ENCODE results near the gene USP33.
"Not testable (repeated sequence)": the region's sequence is repeated elsewhere in the genome, so short reads cannot be mapped to it uniquely, and the experiment has no call there.

Gene USP33

DNA sequence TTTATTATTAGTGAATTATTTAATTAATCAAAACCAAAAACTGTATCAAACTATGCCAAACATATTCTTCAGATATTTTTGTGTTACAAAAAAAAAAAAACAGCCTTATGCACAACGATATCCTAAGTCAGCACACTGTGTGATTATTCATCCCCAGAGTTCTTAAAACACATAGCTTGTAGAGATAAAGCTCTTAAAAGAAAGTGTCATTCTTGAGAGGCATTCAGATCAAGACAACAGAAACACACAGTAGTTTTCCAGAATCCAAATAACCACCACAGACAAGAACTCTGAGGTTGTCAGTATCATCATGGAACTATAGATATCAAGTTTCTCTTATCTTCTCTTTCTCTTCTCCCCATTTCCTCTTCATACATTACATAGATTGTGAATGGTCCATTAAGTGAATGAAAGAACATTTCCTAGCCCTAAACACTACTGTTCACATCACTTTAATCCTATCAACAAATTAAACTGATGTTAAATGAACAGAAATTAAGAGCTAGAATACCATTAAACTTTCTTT is 90.7 kb downstream of the USP33 start:
- no peak for DNase-seq

DNA sequence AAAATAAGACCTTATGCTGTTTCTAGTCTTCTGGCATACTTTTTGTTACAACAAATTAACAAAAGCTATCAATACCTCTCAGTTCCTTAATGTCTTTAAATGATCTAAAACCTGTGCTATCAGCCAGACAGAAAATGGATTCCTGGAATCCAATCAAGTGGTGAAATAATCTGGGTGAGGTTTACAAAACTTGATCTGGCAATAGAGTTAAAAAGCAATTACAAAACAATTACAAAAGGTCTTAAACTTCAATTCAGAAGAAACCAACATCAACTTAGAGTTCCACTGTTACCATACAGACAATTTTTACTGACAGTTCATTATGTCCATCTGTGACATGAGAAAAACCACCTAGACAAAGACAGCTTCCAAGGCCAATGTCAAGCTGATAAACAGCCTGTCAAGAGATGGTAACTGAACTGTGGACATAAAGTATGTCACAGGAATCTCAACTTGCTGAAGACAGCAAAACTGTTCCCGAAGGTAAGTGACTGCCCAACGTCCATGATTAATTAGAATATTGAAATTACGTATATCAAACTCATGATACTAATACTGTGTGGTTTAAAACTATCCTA is 94.6 kb downstream of the USP33 start:
- no peak for DNase-seq

GRCh38 chr1:77661696-77662095 is 98.0 kb downstream of the USP33 start:
- no peak for DNase-seq

- no peak for DNase-seq
Observed at GRCh38 chr1:77659879-77660593, 99.6 kb downstream of the USP33 start.

- DNase-seq: no peak
Observed at GRCh38 chr1:77658271-77658670, 101.4 kb downstream of the USP33 start.

DNA sequence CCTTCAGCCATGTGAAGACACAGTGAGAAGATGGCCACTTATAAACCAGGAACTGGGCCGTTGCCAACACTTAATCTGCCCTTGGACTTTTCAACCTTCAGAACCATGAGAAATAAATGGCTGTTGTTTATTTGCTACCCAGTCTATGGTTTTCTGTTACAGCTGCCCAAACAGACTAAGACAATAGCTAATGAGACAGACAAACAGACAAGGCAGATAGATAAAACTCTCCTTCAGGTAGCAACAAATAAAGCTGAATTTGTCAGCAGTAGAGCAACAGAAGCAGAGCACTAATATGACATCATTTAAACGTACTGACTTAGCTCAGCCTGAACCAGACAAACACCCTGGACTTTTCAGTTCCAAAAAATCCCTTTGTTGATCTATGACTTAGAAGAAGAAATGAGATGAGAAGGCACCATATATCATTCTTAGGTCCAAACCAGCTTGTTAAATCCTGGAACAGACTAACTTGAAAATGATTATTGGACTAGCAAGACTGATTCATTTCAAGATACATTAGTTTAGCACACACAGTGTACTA is 104.1 kb downstream of the USP33 start:
- no peak for DNase-seq

DNA sequence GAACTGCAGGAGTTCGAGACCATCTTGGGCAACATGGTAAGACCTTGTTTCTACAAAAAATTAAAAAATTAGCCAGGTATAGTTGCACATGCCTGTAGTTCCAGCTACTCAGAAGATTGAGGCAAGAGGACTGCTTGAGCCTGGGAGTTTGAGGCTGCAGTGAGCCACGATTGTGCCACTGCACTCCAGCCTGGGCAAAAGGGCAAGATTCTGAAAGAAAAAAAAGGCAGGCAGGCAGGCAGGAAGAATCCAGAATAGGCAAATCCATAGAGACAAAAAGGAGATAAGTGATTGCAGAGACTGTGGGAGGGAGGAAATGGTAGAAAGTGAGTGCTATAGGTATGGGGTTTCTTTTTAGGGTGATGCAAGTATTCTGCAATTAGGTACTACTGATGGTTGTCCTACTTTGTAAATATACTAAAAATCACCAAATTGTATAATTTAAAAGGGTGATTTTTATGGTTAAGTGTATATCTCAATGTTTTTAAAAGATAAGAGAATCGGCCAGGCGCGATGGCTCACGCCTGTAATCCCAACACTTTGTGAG is 106.6 kb downstream of the USP33 start:
- no peak for DNase-seq

- no peak for DNase-seq
Observed at GRCh38 chr1:77652268-77652667, 107.4 kb downstream of the USP33 start.

GRCh38 chr1:77649127-77649526 is 110.5 kb downstream of the USP33 start:
- DNase-seq: no peak

GRCh38 chr1:77646224-77646623 is 113.4 kb downstream of the USP33 start:
- DNase-seq: not testable (repeated sequence)
